H1 (cell line): ENCODE measurements around the gene SLC17A1.

ENCODE experiments used
- TF ChIP-seq, protein P1 (sequence below): IDR thresholded peaks from 2 replicates; pipeline ENCODE4 v1.6.1; 2011; ENCODE audit warnings: low read depth, mild to moderate bottlenecking, low read length; ENCODE audit not compliant: insufficient read depth
- TF ChIP-seq, protein P2 (sequence below): IDR thresholded peaks from 2 replicates; pipeline ENCODE4 v1.6.1; 2012; ENCODE audit warnings: inconsistent platforms

DNA sequence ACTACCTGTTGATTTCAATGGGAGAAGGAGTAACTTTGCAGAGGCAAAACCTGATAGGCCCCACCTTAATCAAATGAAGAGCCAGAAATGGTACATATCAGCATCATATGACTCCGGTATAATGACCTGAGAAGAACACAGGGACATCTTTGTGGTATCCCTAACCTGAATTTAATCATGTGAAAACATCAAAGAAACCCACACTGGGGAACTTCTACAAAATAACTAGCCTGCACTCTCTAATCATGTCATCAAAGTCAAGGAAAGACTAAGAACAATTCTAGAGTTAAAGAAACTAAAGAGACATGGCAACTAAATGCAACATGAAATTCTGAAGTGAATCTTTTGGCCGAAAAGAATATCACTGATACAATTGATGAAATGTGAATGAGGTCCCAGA, 42.4 kb downstream of the SLC17A1 start:
- TF ChIP-seq, protein P1, sequence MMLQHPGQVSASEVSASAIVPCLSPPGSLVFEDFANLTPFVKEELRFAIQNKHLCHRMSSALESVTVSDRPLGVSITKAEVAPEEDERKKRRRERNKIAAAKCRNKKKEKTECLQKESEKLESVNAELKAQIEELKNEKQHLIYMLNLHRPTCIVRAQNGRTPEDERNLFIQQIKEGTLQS: no peak
- TF ChIP-seq, protein P2, sequence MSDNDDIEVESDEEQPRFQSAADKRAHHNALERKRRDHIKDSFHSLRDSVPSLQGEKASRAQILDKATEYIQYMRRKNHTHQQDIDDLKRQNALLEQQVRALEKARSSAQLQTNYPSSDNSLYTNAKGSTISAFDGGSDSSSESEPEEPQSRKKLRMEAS: no peak
